ENCODE measurements around the gene MPHOSPH9. TPM values are rescaled to one million over a fixed set of nuclear protein-coding genes. Genes with fewer than 3 reads are reported as not detected.

The MPHOSPH9 gene
- total RNA-seq, 2 experiments from 2014 or later: 88.3 to 136 TPM

- ChIA-PET CTCF (ENCODE audit: unreplicated experiment) (no interaction called here), POLR2A (no interaction called here)
- Histone ChIP-seq H4K20me1 (ENCODE audit: insufficient read depth, low read length) (no peaks in the 10 kb centered on the region), H3K4me1 (ENCODE audit: insufficient read depth, low read length, poor library complexity, severe bottlenecking) (no peaks in the 10 kb centered on the region), H3K4me3 (ENCODE audit: low read depth, low read length, poor library complexity, severe bottlenecking) (no peak overlapping the region), H3K36me3 (ENCODE audit: insufficient read depth, low read length) (peaks cover 71% of the 10 kb centered on the region), H3K27ac (ENCODE audit: low read depth, low read length, poor library complexity, severe bottlenecking) (no peak overlapping the region), H3K79me2 (ENCODE audit: insufficient read depth, low read depth, low read length) (no peaks in the 10 kb centered on the region), H3K4me2 (ENCODE audit: low read length) (no peak overlapping the region), H3K9me3 (ENCODE audit: low read length) (no peaks in the 10 kb centered on the region), H3K9me2 (ENCODE audit: insufficient read depth, low read length) (no peaks in the 10 kb centered on the region), H2AFZ (ENCODE audit: low read length) (no peak overlapping the region)
- TF ChIP-seq CTCF (conservative IDR thresholded peaks at IDR 0.05; ENCODE audit: low read length) (no peak), EZH2phosphoT487 (IDR thresholded peaks at IDR 0.05; ENCODE audit: borderline replicate concordance, low read depth, low read length) (no peak)
- BruUV-seq (replicated peaks): no TSS peak
- DNase-seq (ENCODE audit: low spot score): no peak
- intact Hi-C loops (cut with micrococcal nuclease; ENCODE audit: unreplicated experiment): no loop called here
Observed at GRCh38 chr12:123167329-123167728, 65.6 kb downstream of the MPHOSPH9 start.

- no peak for DNase-seq (ENCODE audit: low spot score)
- no peak overlapping the region for H2AFZ ChIP-seq (ENCODE audit: low read length)
- intact Hi-C loops (cut with micrococcal nuclease; ENCODE audit: unreplicated experiment): no loop called here
- no peaks in the 10 kb centered on the region for H3K9me2 ChIP-seq (ENCODE audit: insufficient read depth, low read length)
- no peak overlapping the region for H3K27ac ChIP-seq (ENCODE audit: low read depth, low read length, poor library complexity, severe bottlenecking)
- H3K4me2 ChIP-seq (ENCODE audit: low read length): no peak overlapping the region
- POLR2A ChIA-PET: interaction anchor here (0.6 to 1.1 kb wide), 4 partner anchors 68 to 996 kb away, joined by 3 to 12 read pairs (median 6); partner anchors contain the start of genes MPHOSPH9 and MTRFR
- CTCF ChIA-PET (ENCODE audit: unreplicated experiment): no interaction called here
- H3K9me3 ChIP-seq (ENCODE audit: low read length): no peaks in the 10 kb centered on the region
- H3K36me3 ChIP-seq (ENCODE audit: insufficient read depth, low read length): peaks cover 75% of the 10 kb centered on the region
- no peaks in the 10 kb centered on the region for H3K79me2 ChIP-seq (ENCODE audit: insufficient read depth, low read depth, low read length)
- H4K20me1 ChIP-seq (ENCODE audit: insufficient read depth, low read length): no peaks in the 10 kb centered on the region
- no peak for TF ChIP-seq EZH2phosphoT487 (IDR thresholded peaks at IDR 0.05; ENCODE audit: borderline replicate concordance, low read depth, low read length)
- TF ChIP-seq CTCF (conservative IDR thresholded peaks at IDR 0.05; ENCODE audit: low read length): no peak
- TSS peak; percentile 7 for BruUV-seq (replicated peaks)
- H3K4me3 ChIP-seq (ENCODE audit: low read depth, low read length, poor library complexity, severe bottlenecking): no peak overlapping the region
- no peaks in the 10 kb centered on the region for H3K4me1 ChIP-seq (ENCODE audit: insufficient read depth, low read length, poor library complexity, severe bottlenecking)
Observed at GRCh38 chr12:123165537-123165936, 67.4 kb downstream of the MPHOSPH9 start.

- H3K4me1 ChIP-seq (ENCODE audit: insufficient read depth, low read length, poor library complexity, severe bottlenecking): no peaks in the 10 kb centered on the region
- H3K4me3 ChIP-seq (ENCODE audit: low read depth, low read length, poor library complexity, severe bottlenecking): no peak overlapping the region
- no peak overlapping the region for H2AFZ ChIP-seq (ENCODE audit: low read length)
- no peak overlapping the region for H3K4me2 ChIP-seq (ENCODE audit: low read length)
- no peak for TF ChIP-seq CTCF (conservative IDR thresholded peaks at IDR 0.05; ENCODE audit: low read length)
- TF ChIP-seq EZH2phosphoT487 (IDR thresholded peaks at IDR 0.05; ENCODE audit: borderline replicate concordance, low read depth, low read length): no peak
- BruUV-seq (replicated peaks): no TSS peak
- H3K9me3 ChIP-seq (ENCODE audit: low read length): no peaks in the 10 kb centered on the region
- no peaks in the 10 kb centered on the region for H3K79me2 ChIP-seq (ENCODE audit: insufficient read depth, low read depth, low read length)
- H4K20me1 ChIP-seq (ENCODE audit: insufficient read depth, low read length): no peaks in the 10 kb centered on the region
- no peak for DNase-seq (ENCODE audit: low spot score)
- H3K36me3 ChIP-seq (ENCODE audit: insufficient read depth, low read length): peaks cover 77% of the 10 kb centered on the region
- intact Hi-C loops (cut with micrococcal nuclease; ENCODE audit: unreplicated experiment): no loop called here
- no peak overlapping the region for H3K27ac ChIP-seq (ENCODE audit: low read depth, low read length, poor library complexity, severe bottlenecking)
- POLR2A ChIA-PET: interaction anchor here (0.6 to 0.8 kb wide), 5 partner anchors 18 to 995 kb away, joined by 3 to 12 read pairs (median 4); no protein-coding TSS in a partner anchor
- H3K9me2 ChIP-seq (ENCODE audit: insufficient read depth, low read length): no peaks in the 10 kb centered on the region
- CTCF ChIA-PET (ENCODE audit: unreplicated experiment): interaction anchor here (0.5 kb wide), 1 partner anchor 1616 kb away, joined by 4 read pairs; no protein-coding TSS in a partner anchor
Observed at GRCh38 chr12:123164710-123165261, 68.2 kb downstream of the MPHOSPH9 start.
